ENCODE data around the gene FOXP1.

DNA sequence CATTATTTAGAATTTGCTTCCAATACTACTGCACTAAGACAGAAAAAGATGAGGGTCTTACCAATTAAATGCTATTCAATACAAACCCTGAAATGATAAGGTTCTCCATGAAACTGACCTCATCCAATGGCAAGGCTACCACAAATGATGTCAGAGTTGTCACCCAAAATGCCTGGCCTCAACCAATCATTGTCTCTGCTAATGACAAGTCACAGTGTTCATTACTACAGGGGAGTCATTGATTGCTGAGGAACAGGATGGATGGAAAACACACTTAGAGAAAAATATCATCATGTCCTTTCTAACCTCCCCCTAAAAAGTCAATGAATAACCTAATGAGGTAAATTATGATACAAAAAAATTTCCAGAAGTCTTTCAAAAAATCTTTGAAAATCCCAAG is 91.0 kb downstream of the FOXP1 start:
- TF ChIP-seq, protein P1, sequence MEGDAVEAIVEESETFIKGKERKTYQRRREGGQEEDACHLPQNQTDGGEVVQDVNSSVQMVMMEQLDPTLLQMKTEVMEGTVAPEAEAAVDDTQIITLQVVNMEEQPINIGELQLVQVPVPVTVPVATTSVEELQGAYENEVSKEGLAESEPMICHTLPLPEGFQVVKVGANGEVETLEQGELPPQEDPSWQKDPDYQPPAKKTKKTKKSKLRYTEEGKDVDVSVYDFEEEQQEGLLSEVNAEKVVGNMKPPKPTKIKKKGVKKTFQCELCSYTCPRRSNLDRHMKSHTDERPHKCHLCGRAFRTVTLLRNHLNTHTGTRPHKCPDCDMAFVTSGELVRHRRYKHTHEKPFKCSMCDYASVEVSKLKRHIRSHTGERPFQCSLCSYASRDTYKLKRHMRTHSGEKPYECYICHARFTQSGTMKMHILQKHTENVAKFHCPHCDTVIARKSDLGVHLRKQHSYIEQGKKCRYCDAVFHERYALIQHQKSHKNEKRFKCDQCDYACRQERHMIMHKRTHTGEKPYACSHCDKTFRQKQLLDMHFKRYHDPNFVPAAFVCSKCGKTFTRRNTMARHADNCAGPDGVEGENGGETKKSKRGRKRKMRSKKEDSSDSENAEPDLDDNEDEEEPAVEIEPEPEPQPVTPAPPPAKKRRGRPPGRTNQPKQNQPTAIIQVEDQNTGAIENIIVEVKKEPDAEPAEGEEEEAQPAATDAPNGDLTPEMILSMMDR (IDR thresholded peaks at IDR 0.05; ENCODE audit: insufficient read depth, low read depth, low read length) = no peak
- no peak for TF ChIP-seq EZH2 (IDR thresholded peaks at IDR 0.05; ENCODE audit: insufficient read depth, low read length)

Measured in astrocyte (in vitro differentiated cells and primary cell).